Hepatocyte (in vitro differentiated cells): ENCODE measurements around the gene SIK3.

Experiments used
- EZH2 ChIP-seq: fragments of 200-600 bp; sonication (generic); IDR thresholded peaks from 2 replicates; pipeline ENCODE4 v1.6.1; 2016; ENCODE audit warnings: antibody characterized with exemption, mild to moderate bottlenecking, borderline replicate concordance
- EZH2phosphoT487 ChIP-seq: fragments of 200-600 bp; sonication (generic); IDR thresholded peaks from one replicate; pipeline ENCODE4 v1.6.1; 2018; ENCODE audit warnings: antibody characterized with exemption, mild to moderate bottlenecking, low read depth, moderate library complexity; ENCODE audit not compliant: unreplicated experiment, severe bottlenecking
- TF ChIP-seq, protein P1 (sequence below): fragments of 200-600 bp; sonication (generic); IDR thresholded peaks from 2 replicates; pipeline ENCODE4 v1.5.1; 2016; ENCODE audit warnings: antibody characterized with exemption, mild to moderate bottlenecking; ENCODE audit not compliant: poor library complexity

DNA sequence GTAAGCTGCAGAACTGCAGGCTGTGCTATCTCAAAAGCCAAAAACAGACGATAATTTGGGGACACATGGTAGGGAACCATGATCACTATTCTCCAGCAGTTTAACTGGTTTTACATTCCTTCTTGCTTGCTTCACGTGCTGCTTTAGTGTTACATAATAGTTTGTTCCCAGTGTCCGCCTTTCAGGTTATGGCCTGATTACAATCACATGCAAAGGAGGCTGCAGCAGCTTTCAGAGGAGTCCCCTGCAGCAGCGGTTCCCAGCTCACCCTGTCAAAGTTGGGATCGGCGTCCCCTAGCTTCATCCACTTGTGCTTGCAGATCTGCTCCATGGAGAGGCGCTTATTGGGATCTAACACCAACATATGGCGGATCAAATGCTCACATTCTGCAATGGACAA, 221.6 kb downstream of the SIK3 start:
- TF ChIP-seq, protein P1, sequence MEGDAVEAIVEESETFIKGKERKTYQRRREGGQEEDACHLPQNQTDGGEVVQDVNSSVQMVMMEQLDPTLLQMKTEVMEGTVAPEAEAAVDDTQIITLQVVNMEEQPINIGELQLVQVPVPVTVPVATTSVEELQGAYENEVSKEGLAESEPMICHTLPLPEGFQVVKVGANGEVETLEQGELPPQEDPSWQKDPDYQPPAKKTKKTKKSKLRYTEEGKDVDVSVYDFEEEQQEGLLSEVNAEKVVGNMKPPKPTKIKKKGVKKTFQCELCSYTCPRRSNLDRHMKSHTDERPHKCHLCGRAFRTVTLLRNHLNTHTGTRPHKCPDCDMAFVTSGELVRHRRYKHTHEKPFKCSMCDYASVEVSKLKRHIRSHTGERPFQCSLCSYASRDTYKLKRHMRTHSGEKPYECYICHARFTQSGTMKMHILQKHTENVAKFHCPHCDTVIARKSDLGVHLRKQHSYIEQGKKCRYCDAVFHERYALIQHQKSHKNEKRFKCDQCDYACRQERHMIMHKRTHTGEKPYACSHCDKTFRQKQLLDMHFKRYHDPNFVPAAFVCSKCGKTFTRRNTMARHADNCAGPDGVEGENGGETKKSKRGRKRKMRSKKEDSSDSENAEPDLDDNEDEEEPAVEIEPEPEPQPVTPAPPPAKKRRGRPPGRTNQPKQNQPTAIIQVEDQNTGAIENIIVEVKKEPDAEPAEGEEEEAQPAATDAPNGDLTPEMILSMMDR, result no peak
- TF ChIP-seq EZH2phosphoT487 (no peak), EZH2 (no peak)
